Liver (tissue), 9 donors: ENCODE results near the gene ANKRD33B. TPM values are rescaled to one million over a fixed set of nuclear protein-coding genes. Genes with fewer than 3 reads are reported as not detected.

ENCODE experiments used
- DNase-seq: peaks from one replicate; pipeline ENCODE4 v3.0.0-alpha.2; 2017; ENCODE audit warnings: low spot score
- H3K27ac ChIP-seq, 2 donors: one replicate each; pipeline ENCODE4 v1.7.0; 2013; ENCODE audit warnings: inconsistent platforms in 2 of 2, low read length in 2 of 2, control low read depth in 1 of 2, low read depth in 1 of 2, mild to moderate bottlenecking in 1 of 2
- H3K27me3 ChIP-seq, 4 donors: one replicate each; pipeline versions ENCODE4 v1.6.1 to v1.7.0; 2013; ENCODE audit warnings: low read length in 3 of 4, inconsistent platforms in 1 of 4, mild to moderate bottlenecking in 1 of 4, moderate library complexity in 1 of 4; ENCODE audit not compliant: control insufficient read depth in 4 of 4, insufficient read depth in 4 of 4
- H3K36me3 ChIP-seq, 4 donors: one replicate each; pipeline versions ENCODE4 v1.6.1 to v1.7.0; 2013; ENCODE audit warnings: low read length in 3 of 4, mild to moderate bottlenecking in 3 of 4, low read depth in 1 of 4, moderate library complexity in 1 of 4; ENCODE audit not compliant: control insufficient read depth in 4 of 4, insufficient read depth in 3 of 4
- H3K4me1 ChIP-seq, 4 donors: one replicate each; pipeline versions ENCODE4 v1.6.1 to v1.7.0; 2013; ENCODE audit warnings: low read length in 3 of 4, mild to moderate bottlenecking in 3 of 4, moderate library complexity in 1 of 4; ENCODE audit not compliant: control insufficient read depth in 4 of 4, insufficient read depth in 4 of 4
- H3K4me3 ChIP-seq, 3 donors: one replicate each; pipeline versions ENCODE4 v1.6.1 to v1.7.0; 2013; ENCODE audit warnings: low read length in 3 of 3, control low read depth in 1 of 3, low read depth in 1 of 3, mild to moderate bottlenecking in 1 of 3
- H3K9ac ChIP-seq, 2 donors: one replicate each; pipeline ENCODE4 v1.7.0; 2013; ENCODE audit warnings: low read length in 2 of 2, mild to moderate bottlenecking in 2 of 2, moderate library complexity in 2 of 2, control low read depth in 1 of 2, low read depth in 1 of 2
- H3K9me3 ChIP-seq, 4 donors: one replicate each; pipeline versions ENCODE4 v1.6.1 to v1.7.0; 2013; ENCODE audit warnings: low read length in 3 of 4; ENCODE audit not compliant: control insufficient read depth in 4 of 4
- EGR1 ChIP-seq, 2 donors: IDR thresholded peaks; 2 replicates each; pipeline ENCODE4 v1.6.1; 2016 to 2018; ENCODE audit warnings: antibody characterized with exemption in 2 of 2, low read depth in 2 of 2
- FOXA1 ChIP-seq: IDR thresholded peaks from 2 replicates; pipeline ENCODE4 v1.6.1; 2016; ENCODE audit warnings: antibody characterized with exemption
- GABPA ChIP-seq, 2 donors: IDR thresholded peaks in 1 of 2; conservative IDR thresholded peaks in 1 of 2; 2 replicates each; pipeline ENCODE4 v1.6.1; 2016; ENCODE audit warnings: antibody characterized with exemption in 2 of 2, mild to moderate bottlenecking in 1 of 2, moderate library complexity in 1 of 2
- HNF4G ChIP-seq: IDR thresholded peaks from 2 replicates; pipeline ENCODE4 v1.6.1; 2016; ENCODE audit warnings: antibody characterized with exemption
- NR2F2 ChIP-seq: IDR thresholded peaks from 2 replicates; pipeline ENCODE4 v1.6.1; 2016; ENCODE audit warnings: antibody characterized with exemption
- RAD21 ChIP-seq, 2 donors: IDR thresholded peaks; 2 replicates each; pipeline ENCODE4 v1.6.1; 2016; ENCODE audit warnings: antibody characterized with exemption in 2 of 2, mild to moderate bottlenecking in 2 of 2
- RXRA ChIP-seq, 2 donors: IDR thresholded peaks; 2 replicates each; pipeline ENCODE4 v1.6.1; 2017 to 2018; ENCODE audit warnings: antibody characterized with exemption in 2 of 2, mild to moderate bottlenecking in 1 of 2
- SP1 ChIP-seq: IDR thresholded peaks from 2 replicates; pipeline ENCODE4 v1.6.1; 2018; ENCODE audit warnings: antibody characterized with exemption, mild to moderate bottlenecking
- TAF1 ChIP-seq: conservative IDR thresholded peaks from 2 replicates; pipeline ENCODE4 v1.6.1; 2016; ENCODE audit warnings: antibody characterized with exemption, mild to moderate bottlenecking
- YY1 ChIP-seq: IDR thresholded peaks from 2 replicates; pipeline ENCODE4 v1.6.1; 2016; ENCODE audit warnings: antibody characterized with exemption, mild to moderate bottlenecking
- WGBS: extraction: QIAGEN DNeasy Blood & Tissue Kit; methylation state at CpG from one replicate; pipeline ENCODE4 v1.1.7; 2013; 5-methylcytosine and 5-hydroxymethylcytosine counted together
- polyA plus RNA-seq, 2 donors: library from polyadenylated mRNA; stranded (reverse) in 1 of 2; unstranded in 1 of 2; fragments of 200-250 nt in 1 of 2; fragments of >200 nt in 1 of 2; fragmentation: Nextera tagmentation in 1 of 2; extraction: Ambion mirVana in 1 of 2; gene quantifications; one replicate each; pipeline versions ENCODE4 v1.2.1 to v1.2.3, GENCODE V29; 2013 to 2015
- total RNA-seq, 2 donors: library from RNA; depleted of rRNA; stranded (reverse); fragments of >200 nt; gene quantifications; one replicate each; pipeline ENCODE4 v1.2.3, GENCODE V29; 2014
- TF ChIP-seq, protein P1 (sequence below): fragments of 150-350 bp; IDR thresholded peaks from 2 replicates; pipeline ENCODE4 v1.5.1; 2017; ENCODE audit warnings: improper control_type of control experiment, low read depth, low read length; ENCODE audit not compliant: missing input control
- TF ChIP-seq, protein P2 (sequence below): IDR thresholded peaks from 2 replicates; pipeline ENCODE4 v1.6.1; 2016; ENCODE audit warnings: antibody characterized with exemption
- TF ChIP-seq, protein P3 (sequence below): IDR thresholded peaks from 2 replicates; pipeline ENCODE4 v1.6.1; 2016; ENCODE audit warnings: antibody characterized with exemption
- TF ChIP-seq, protein P4 (sequence below): IDR thresholded peaks from 2 replicates; pipeline ENCODE4 v1.6.1; 2016; ENCODE audit warnings: antibody characterized with exemption
- TF ChIP-seq, protein P5 (sequence below): IDR thresholded peaks from 2 replicates; pipeline ENCODE4 v1.6.1; 2016; ENCODE audit warnings: antibody characterized with exemption, mild to moderate bottlenecking
- donor health status: healthy.
- donor health status: healthy.
- donor health status: healthy.
- donor health status: healthy.
- donor health status: healthy.

The ANKRD33B gene
- total and polyA plus RNA-seq, 4 donors, result 0.09 to 1.9 (median 0.25) TPM; not detected in 1

DNA sequence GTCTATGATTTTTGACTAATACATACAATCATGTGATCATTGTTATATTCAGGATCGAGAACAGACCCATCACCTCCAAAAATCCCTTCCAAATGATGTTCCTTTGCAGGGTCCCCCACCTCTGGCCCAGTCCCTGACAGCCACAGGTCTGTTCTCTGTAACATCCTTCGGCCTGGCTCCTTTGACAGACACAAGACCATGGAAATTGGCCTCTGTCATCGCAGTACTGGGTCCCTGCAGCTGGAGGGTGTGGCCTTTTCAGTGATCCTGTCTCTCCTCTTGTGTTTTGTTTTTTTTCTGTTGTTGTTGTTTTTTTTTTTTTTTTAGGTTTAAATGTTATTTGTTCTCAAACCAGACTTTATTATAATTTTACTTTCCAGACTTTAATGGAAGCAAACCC is 27.4 kb upstream of the ANKRD33B start:
- no peak for DNase-seq

DNA sequence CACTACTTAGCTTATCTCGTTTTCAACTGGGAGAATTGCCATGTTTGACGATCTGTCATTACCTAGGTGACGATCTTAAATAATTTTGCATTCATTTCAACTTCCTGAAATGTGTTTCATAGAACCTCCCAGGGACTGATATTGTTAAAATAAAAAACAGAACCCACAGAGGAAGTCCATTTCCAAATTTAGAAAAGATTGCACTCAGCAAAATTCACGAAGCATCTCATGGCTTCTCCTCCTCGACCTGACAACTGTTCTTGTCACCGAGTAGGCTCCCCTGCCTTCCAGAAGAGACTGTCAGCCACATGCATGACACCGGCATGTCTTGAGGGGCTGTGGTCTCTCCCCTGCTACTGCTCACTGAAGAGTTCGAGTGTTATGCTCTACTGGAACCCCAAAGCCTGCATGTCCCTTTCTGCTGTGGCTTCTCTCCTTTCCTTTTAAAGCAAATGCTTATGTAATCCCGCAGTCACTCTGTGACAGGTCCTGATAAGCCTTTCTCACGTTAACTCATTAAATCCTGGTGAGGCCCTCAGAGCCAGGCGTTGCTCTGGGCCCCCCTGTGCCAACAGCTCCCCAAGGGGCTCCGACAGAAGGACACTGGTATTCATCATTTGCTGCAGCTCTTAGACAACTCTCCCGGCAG is 26.8 kb upstream of the ANKRD33B start:
- no peak overlapping the region for H3K4me3 ChIP-seq
- H3K9me3 ChIP-seq, result no peaks in the 10 kb centered on the region
- H3K27me3 ChIP-seq, result peaks cover 0 to 2% (median 0%) of the 10 kb centered on the region in 4 donors
- TF ChIP-seq, protein P1, sequence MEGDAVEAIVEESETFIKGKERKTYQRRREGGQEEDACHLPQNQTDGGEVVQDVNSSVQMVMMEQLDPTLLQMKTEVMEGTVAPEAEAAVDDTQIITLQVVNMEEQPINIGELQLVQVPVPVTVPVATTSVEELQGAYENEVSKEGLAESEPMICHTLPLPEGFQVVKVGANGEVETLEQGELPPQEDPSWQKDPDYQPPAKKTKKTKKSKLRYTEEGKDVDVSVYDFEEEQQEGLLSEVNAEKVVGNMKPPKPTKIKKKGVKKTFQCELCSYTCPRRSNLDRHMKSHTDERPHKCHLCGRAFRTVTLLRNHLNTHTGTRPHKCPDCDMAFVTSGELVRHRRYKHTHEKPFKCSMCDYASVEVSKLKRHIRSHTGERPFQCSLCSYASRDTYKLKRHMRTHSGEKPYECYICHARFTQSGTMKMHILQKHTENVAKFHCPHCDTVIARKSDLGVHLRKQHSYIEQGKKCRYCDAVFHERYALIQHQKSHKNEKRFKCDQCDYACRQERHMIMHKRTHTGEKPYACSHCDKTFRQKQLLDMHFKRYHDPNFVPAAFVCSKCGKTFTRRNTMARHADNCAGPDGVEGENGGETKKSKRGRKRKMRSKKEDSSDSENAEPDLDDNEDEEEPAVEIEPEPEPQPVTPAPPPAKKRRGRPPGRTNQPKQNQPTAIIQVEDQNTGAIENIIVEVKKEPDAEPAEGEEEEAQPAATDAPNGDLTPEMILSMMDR, result no peak
- TF ChIP-seq RXRA (IDR thresholded peaks at IDR 0.05), result no peak
- no peak for TF ChIP-seq HNF4G
- TF ChIP-seq TAF1, result no peak
- TF ChIP-seq RAD21 (IDR thresholded peaks at IDR 0.05), result no peak
- no peak for TF ChIP-seq FOXA1
- TF ChIP-seq, protein P2, sequence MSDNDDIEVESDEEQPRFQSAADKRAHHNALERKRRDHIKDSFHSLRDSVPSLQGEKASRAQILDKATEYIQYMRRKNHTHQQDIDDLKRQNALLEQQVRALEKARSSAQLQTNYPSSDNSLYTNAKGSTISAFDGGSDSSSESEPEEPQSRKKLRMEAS, result no peak
- TF ChIP-seq, protein P3, sequence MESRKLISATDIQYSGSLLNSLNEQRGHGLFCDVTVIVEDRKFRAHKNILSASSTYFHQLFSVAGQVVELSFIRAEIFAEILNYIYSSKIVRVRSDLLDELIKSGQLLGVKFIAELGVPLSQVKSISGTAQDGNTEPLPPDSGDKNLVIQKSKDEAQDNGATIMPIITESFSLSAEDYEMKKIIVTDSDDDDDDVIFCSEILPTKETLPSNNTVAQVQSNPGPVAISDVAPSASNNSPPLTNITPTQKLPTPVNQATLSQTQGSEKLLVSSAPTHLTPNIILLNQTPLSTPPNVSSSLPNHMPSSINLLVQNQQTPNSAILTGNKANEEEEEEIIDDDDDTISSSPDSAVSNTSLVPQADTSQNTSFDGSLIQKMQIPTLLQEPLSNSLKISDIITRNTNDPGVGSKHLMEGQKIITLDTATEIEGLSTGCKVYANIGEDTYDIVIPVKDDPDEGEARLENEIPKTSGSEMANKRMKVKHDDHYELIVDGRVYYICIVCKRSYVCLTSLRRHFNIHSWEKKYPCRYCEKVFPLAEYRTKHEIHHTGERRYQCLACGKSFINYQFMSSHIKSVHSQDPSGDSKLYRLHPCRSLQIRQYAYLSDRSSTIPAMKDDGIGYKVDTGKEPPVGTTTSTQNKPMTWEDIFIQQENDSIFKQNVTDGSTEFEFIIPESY, result no peak
- no peak for TF ChIP-seq GABPA (IDR thresholded peaks at IDR 0.05 in 1 of 2, conservative IDR thresholded peaks at IDR 0.05 in 1 of 2)
- TF ChIP-seq YY1, result no peak
- no peak for TF ChIP-seq EGR1 (IDR thresholded peaks at IDR 0.05; ENCODE audit: low read depth in 2 of 2)
- TF ChIP-seq, protein P4, sequence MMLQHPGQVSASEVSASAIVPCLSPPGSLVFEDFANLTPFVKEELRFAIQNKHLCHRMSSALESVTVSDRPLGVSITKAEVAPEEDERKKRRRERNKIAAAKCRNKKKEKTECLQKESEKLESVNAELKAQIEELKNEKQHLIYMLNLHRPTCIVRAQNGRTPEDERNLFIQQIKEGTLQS, result no peak
- TF ChIP-seq NR2F2, result no peak
- no peak for TF ChIP-seq SP1
- 16% methylated on average over 13 of the region's 13 CpGs for WGBS
- no peak overlapping the region for H3K9ac ChIP-seq
- H3K36me3 ChIP-seq, result no peaks in the 10 kb centered on the region
- DNase-seq, result no peak
- peaks cover 0 to 2% (median 0%) of the 10 kb centered on the region in 4 donors for H3K4me1 ChIP-seq
- no peak overlapping the region for H3K27ac ChIP-seq

More for the DNA sequence above, 27.4 kb upstream of the ANKRD33B start:
- Histone ChIP-seq H3K27ac (no peak overlapping the region), H3K36me3 (no peaks in the 10 kb centered on the region), H3K9ac (no peak overlapping the region), H3K4me1 (peaks cover 0 to 2% (median 0%) of the 10 kb centered on the region in 4 donors), H3K4me3 (no peak overlapping the region), H3K9me3 (no peaks in the 10 kb centered on the region), H3K27me3 (peaks cover 0 to 2% (median 0%) of the 10 kb centered on the region in 4 donors)
- TF ChIP-seq FOXA1 (no peak), TAF1 (no peak), RAD21 (IDR thresholded peaks at IDR 0.05) (no peak), SP1 (no peak), RXRA (IDR thresholded peaks at IDR 0.05) (no peak)
- TF ChIP-seq, protein P5, sequence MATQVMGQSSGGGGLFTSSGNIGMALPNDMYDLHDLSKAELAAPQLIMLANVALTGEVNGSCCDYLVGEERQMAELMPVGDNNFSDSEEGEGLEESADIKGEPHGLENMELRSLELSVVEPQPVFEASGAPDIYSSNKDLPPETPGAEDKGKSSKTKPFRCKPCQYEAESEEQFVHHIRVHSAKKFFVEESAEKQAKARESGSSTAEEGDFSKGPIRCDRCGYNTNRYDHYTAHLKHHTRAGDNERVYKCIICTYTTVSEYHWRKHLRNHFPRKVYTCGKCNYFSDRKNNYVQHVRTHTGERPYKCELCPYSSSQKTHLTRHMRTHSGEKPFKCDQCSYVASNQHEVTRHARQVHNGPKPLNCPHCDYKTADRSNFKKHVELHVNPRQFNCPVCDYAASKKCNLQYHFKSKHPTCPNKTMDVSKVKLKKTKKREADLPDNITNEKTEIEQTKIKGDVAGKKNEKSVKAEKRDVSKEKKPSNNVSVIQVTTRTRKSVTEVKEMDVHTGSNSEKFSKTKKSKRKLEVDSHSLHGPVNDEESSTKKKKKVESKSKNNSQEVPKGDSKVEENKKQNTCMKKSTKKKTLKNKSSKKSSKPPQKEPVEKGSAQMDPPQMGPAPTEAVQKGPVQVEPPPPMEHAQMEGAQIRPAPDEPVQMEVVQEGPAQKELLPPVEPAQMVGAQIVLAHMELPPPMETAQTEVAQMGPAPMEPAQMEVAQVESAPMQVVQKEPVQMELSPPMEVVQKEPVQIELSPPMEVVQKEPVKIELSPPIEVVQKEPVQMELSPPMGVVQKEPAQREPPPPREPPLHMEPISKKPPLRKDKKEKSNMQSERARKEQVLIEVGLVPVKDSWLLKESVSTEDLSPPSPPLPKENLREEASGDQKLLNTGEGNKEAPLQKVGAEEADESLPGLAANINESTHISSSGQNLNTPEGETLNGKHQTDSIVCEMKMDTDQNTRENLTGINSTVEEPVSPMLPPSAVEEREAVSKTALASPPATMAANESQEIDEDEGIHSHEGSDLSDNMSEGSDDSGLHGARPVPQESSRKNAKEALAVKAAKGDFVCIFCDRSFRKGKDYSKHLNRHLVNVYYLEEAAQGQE, result no peak
- TF ChIP-seq, protein P3, result no peak
- WGBS, result 59% methylated on average over 3 of the region's 3 CpGs
